GM12891 (cell line): ENCODE data around the gene NLK.

Source experiments
- PAX5 ChIP-seq: IDR thresholded peaks from 2 replicates; pipeline ENCODE4 v1.6.1; 2011; ENCODE audit warnings: low read length, moderate library complexity, mild to moderate bottlenecking; ENCODE audit not compliant: insufficient read depth, severe bottlenecking
- POLR2A ChIP-seq: IDR thresholded peaks from 2 replicates; pipeline ENCODE4 v1.6.1; 2011; ENCODE audit warnings: low read depth, low read length, control low read depth
- POLR2AphosphoS5 ChIP-seq: IDR thresholded peaks from 2 replicates; pipeline ENCODE4 v1.6.1; 2011; ENCODE audit warnings: low read depth, low read length, control low read depth
- POU2F2 ChIP-seq: IDR thresholded peaks from 2 replicates; pipeline ENCODE4 v1.6.1; 2011; ENCODE audit warnings: low read depth, mild to moderate bottlenecking, control low read depth, low read length, moderate library complexity
- SPI1 ChIP-seq: IDR thresholded peaks from 2 replicates; pipeline ENCODE4 v1.6.1; 2011; ENCODE audit warnings: low read depth, low read length, control low read depth
- TAF1 ChIP-seq: IDR thresholded peaks from 2 replicates; pipeline ENCODE4 v1.6.1; 2011; ENCODE audit warnings: low read depth, low read length, control low read depth

GRCh38 chr17:28043741-28044140 is 1.3 kb downstream of the NLK start:
- TF ChIP-seq POLR2A (no peak), POLR2AphosphoS5 (no peak), TAF1 (no peak), POU2F2 (no peak), SPI1 (no peak), PAX5 (no peak)
